CD4-positive, alpha-beta T cell (primary cell): ENCODE measurements around the gene TEKTIP1. TPM values are rescaled to one million over a fixed set of nuclear protein-coding genes. Genes with fewer than 3 reads are reported as not detected.

Experiments used
- ATAC-seq: fragments of 200-7000 bp; cut with Tn5 transposase; one replicate; pipeline ENCODE4 v1.10.0; 2022; ENCODE audit warnings: mild to moderate bottlenecking; ENCODE audit not compliant: poor library complexity
- CTCF ChIA-PET: fragments of 350-600 bp; sonication (Branson Sonifier 250); formaldehyde crosslinking; loops from one replicate; lab custom pipeline; 2021; ENCODE audit warnings: antibody characterized with exemption, inconsistent platforms; lab: Charles Lee
- POLR2A ChIA-PET: fragments of 350-600 bp; sonication (Branson Sonifier 250); formaldehyde crosslinking; loops from one replicate; lab custom pipeline; 2021; ENCODE audit warnings: antibody characterized with exemption, inconsistent platforms; lab: Charles Lee
- DNase-seq, 14 experiments: peaks; one replicate each; pipeline ENCODE4 v3.0.0-alpha.2; 2013 to 2020; ENCODE audit warnings: mixed read lengths in 2 of 14
- H3K27ac ChIP-seq, 2 donors: one replicate each; pipeline versions ENCODE4 v1.5.1 to v1.7.0; 2013; ENCODE audit warnings: low read length in 2 of 2, low read depth in 1 of 2, mild to moderate bottlenecking in 1 of 2
- H3K27me3 ChIP-seq, 2 experiments: 1 replicate in 1 of 2; 2 replicates in 1 of 2; pipeline versions ENCODE4 v1.6.1 to v1.7.0; 2013; ENCODE audit warnings: low read length in 2 of 2, control low read depth in 1 of 2, mild to moderate bottlenecking in 1 of 2, moderate library complexity in 1 of 2; ENCODE audit not compliant: insufficient read depth in 2 of 2, control insufficient read depth in 1 of 2
- H3K36me3 ChIP-seq: one replicate; pipeline ENCODE4 v1.6.1; 2013; ENCODE audit warnings: low read length, control low read depth; ENCODE audit not compliant: insufficient read depth
- H3K4me1 ChIP-seq: one replicate; pipeline ENCODE4 v1.6.1; 2013; ENCODE audit warnings: low read length, control low read depth; ENCODE audit not compliant: insufficient read depth
- H3K4me3 ChIP-seq: one replicate; pipeline ENCODE4 v1.5.1; 2013; ENCODE audit warnings: mild to moderate bottlenecking, low read length, moderate library complexity
- H3K9me3 ChIP-seq, 2 experiments: 1 replicate in 1 of 2; 2 replicates in 1 of 2; pipeline versions ENCODE4 v1.6.1 to v1.7.0; 2013; ENCODE audit warnings: low read length in 2 of 2, mild to moderate bottlenecking in 2 of 2, control low read depth in 1 of 2, moderate library complexity in 1 of 2; ENCODE audit not compliant: control insufficient read depth in 1 of 2, insufficient read depth in 1 of 2
- H3K27ac Mint-ChIP-seq: one replicate; pipeline ENCODE4 v1.8.0; 2020; ENCODE audit warnings: mixed read lengths
- H3K27me3 Mint-ChIP-seq: one replicate; pipeline ENCODE4 v1.8.0; 2021; ENCODE audit warnings: mixed read lengths
- H3K36me3 Mint-ChIP-seq: one replicate; pipeline ENCODE4 v1.8.0; 2021; ENCODE audit warnings: low read depth, mixed read lengths
- H3K4me1 Mint-ChIP-seq: one replicate; pipeline ENCODE4 v1.8.0; 2021; ENCODE audit warnings: low read depth, mixed read lengths
- H3K4me3 Mint-ChIP-seq: one replicate; pipeline ENCODE4 v1.8.0; 2020; ENCODE audit warnings: mild to moderate bottlenecking, mixed read lengths
- H3K9me3 Mint-ChIP-seq: one replicate; pipeline ENCODE4 v1.8.0; 2020; ENCODE audit warnings: mixed read lengths
- CTCF ChIP-seq: fragments of 200-600 bp; IDR thresholded peaks from one replicate; pipeline ENCODE4 v1.8.0; 2022; ENCODE audit warnings: antibody characterized with exemption, mild to moderate bottlenecking
- intact Hi-C, 2 experiments: fragments of 100-400 bp; cut with DNase I in 1 of 2; cut with micrococcal nuclease in 1 of 2; formaldehyde crosslinking; loops; one replicate each; pipeline versions ENCODE4 v1.15.1 to v1.9.0; 2023 to 2025; cut with DNase I, micrococcal nuclease
- total RNA-seq, 174 experiments: library from RNA in 2 of 174; stranded (reverse) in 2 of 174; gene quantifications; one replicate each; pipeline ENCODE4 v1.2.3 and lab custom pipeline; 2021 to 2026

Gene TEKTIP1
- total RNA-seq, 2 experiments from 2014 or later = 5.7 to 6.0 TPM

DNA sequence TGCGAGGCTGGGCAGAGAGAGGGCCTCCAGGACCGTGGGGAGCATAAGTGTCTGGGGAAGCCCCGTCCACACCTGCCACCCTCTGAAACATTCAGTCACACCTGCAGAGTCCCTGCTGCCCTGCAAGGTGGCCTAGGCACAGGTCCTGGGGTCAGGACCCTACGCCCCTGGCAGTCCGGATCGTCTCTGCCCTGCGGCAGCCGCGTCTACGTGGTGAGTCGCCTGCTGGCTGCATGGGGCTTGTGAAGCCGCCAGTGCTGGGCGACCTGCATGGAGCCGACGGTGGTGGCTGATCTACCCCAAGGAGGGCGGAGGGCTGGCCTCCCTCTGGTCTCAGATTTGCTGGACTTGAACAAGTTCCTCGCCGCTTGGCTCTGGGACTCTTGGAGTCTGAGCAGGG is 19.8 kb upstream of the TEKTIP1 start:
- no peak for TF ChIP-seq CTCF
- Mint-ChIP-seq H3K36me3 (peaks cover 18% of the 10 kb centered on the region), H3K4me1 (peaks cover 41% of the 10 kb centered on the region), H3K27me3 (no peaks in the 10 kb centered on the region), H3K4me3 (no peak overlapping the region), H3K27ac (no peak overlapping the region), H3K9me3 (no peaks in the 10 kb centered on the region)
- ATAC-seq (no peak), DNase-seq (no peak)
- Histone ChIP-seq H3K27me3 (no peaks in the 10 kb centered on the region), H3K4me3 (no peak overlapping the region), H3K27ac (no peak overlapping the region), H3K36me3 (peaks cover 43% of the 10 kb centered on the region), H3K9me3 (no peaks in the 10 kb centered on the region), H3K4me1 (peaks cover 30% of the 10 kb centered on the region)
- POLR2A ChIA-PET = no interaction called here
- intact Hi-C loops = no loop called here
- CTCF ChIA-PET = no interaction called here

GRCh38 chr19:3520166-3521103 is 18.5 kb upstream of the TEKTIP1 start:
- Histone ChIP-seq H3K4me3 (no peak overlapping the region), H3K36me3 (peaks cover 53% of the 10 kb centered on the region), H3K9me3 (no peaks in the 10 kb centered on the region), H3K4me1 (peaks cover 21% of the 10 kb centered on the region), H3K27ac (no peak overlapping the region), H3K27me3 (no peaks in the 10 kb centered on the region)
- H3K27ac Mint-ChIP-seq = peak overlapping the region; percentile 2
- TF ChIP-seq CTCF = no peak
- intact Hi-C loops = no loop called here
- ChIA-PET CTCF (no interaction called here), POLR2A (no interaction called here)
- no peak for DNase-seq
- H3K9me3 Mint-ChIP-seq = no peaks in the 10 kb centered on the region
- no peak for ATAC-seq
- no peak overlapping the region for H3K4me3 Mint-ChIP-seq
- peaks cover 26% of the 10 kb centered on the region for H3K36me3 Mint-ChIP-seq
- H3K27me3 Mint-ChIP-seq = no peaks in the 10 kb centered on the region
- peaks cover 31% of the 10 kb centered on the region for H3K4me1 Mint-ChIP-seq

- TF ChIP-seq CTCF = no peak
- ATAC-seq = no peak
- Mint-ChIP-seq H3K36me3 (peaks cover 26% of the 10 kb centered on the region), H3K9me3 (no peaks in the 10 kb centered on the region), H3K4me3 (no peak overlapping the region), H3K27ac (peak overlapping the region; percentile 2), H3K4me1 (peaks cover 26% of the 10 kb centered on the region), H3K27me3 (no peaks in the 10 kb centered on the region)
- ChIA-PET CTCF (no interaction called here), POLR2A (no interaction called here)
- peaks cover 59% of the 10 kb centered on the region for H3K36me3 ChIP-seq
- no peaks in the 10 kb centered on the region for H3K27me3 ChIP-seq
- no peaks in the 10 kb centered on the region for H3K9me3 ChIP-seq
- H3K27ac ChIP-seq = no peak overlapping the region
- no peak overlapping the region for H3K4me3 ChIP-seq
- H3K4me1 ChIP-seq = peaks cover 15% of the 10 kb centered on the region
- DNase-seq = no peak
- intact Hi-C loops = no loop called here
Observed at GRCh38 chr19:3521104-3521445, 17.9 kb upstream of the TEKTIP1 start.
